AG04449 (cell line): ENCODE data around the gene UBA1.

Experiments
- CTCF ChIA-PET: fragments of 350-600 bp; formaldehyde crosslinking; extraction: SDS; loops from one replicate; lab custom pipeline; 2021; ENCODE audit warnings: antibody characterized with exemption; lab: Yijun Ruan, JAX
- POLR2A ChIA-PET: fragments of 400-600, 350-600 bp; formaldehyde crosslinking; extraction: SDS; loops from one replicate; lab custom pipeline; 2020; ENCODE audit warnings: antibody characterized with exemption, inconsistent platforms; lab: Yijun Ruan, JAX
- DNase-seq: peaks from one replicate; pipeline ENCODE4 v3.0.0-alpha.2; 2010; ENCODE audit warnings: low read depth, low spot score
- H3K4me3 ChIP-seq: 2 replicates; pipeline ENCODE4 v1.5.1; 2011; ENCODE audit warnings: low read depth, mild to moderate bottlenecking, control low read depth, low read length
- CTCF ChIP-seq: IDR thresholded peaks from one replicate; pipeline ENCODE4 v1.5.1; 2011; ENCODE audit warnings: mild to moderate bottlenecking, moderate library complexity, low read length, control low read depth, inconsistent platforms; ENCODE audit not compliant: insufficient read depth; ENCODE audit errors: missing control alignments

Gene UBA1

GRCh38 chrX:47239199-47239598 lies 45.6 kb downstream of the UBA1 start:
- ChIA-PET CTCF (interaction anchor here (0.9 kb wide), 1 partner anchor 145 kb away, joined by 3 read pairs; no protein-coding TSS in a partner anchor), POLR2A (no interaction called here)
- no peak overlapping the region for H3K4me3 ChIP-seq
- TF ChIP-seq CTCF: no peak
- DNase-seq: no peak

- POLR2A ChIA-PET: interaction anchor here (1.1 kb wide), 1 partner anchor 22 kb away, joined by 3 read pairs; no protein-coding TSS in a partner anchor
- CTCF ChIA-PET: interaction anchor here (0.9 kb wide), 1 partner anchor 144 kb away, joined by 3 read pairs; no protein-coding TSS in a partner anchor
- DNase-seq: no peak
- no peak overlapping the region for H3K4me3 ChIP-seq
- TF ChIP-seq CTCF: no peak
These were observed 46.4 kb downstream of the UBA1 start for GRCh38 chrX:47239898-47240545.

- ChIA-PET POLR2A (interaction anchor here (1.1 kb wide), 1 partner anchor 23 kb away, joined by 3 read pairs; no protein-coding TSS in a partner anchor), CTCF (no interaction called here)
- no peak for TF ChIP-seq CTCF
- no peak overlapping the region for H3K4me3 ChIP-seq
- DNase-seq: no peak
These were observed 47.0 kb downstream of the UBA1 start for GRCh38 chrX:47240619-47241018.

- CTCF ChIA-PET: no interaction called here
- POLR2A ChIA-PET: interaction anchor here (1.1 kb wide), 1 partner anchor 24 kb away, joined by 3 read pairs; no protein-coding TSS in a partner anchor
- no peak overlapping the region for H3K4me3 ChIP-seq
- TF ChIP-seq CTCF: no peak
- no peak for DNase-seq
These were observed 47.8 kb downstream of the UBA1 start for GRCh38 chrX:47241201-47242011.

- H3K4me3 ChIP-seq: no peak overlapping the region
- ChIA-PET POLR2A (no interaction called here), CTCF (no interaction called here)
- TF ChIP-seq CTCF: no peak
- no peak for DNase-seq
These were observed 48.7 kb downstream of the UBA1 start for GRCh38 chrX:47242321-47242720.

GRCh38 chrX:47243351-47243750 lies 49.7 kb downstream of the UBA1 start:
- ChIA-PET CTCF (no interaction called here), POLR2A (no interaction called here)
- no peak for DNase-seq
- H3K4me3 ChIP-seq: no peak overlapping the region
- TF ChIP-seq CTCF: no peak
